Right renal cortex interstitium (tissue), 3 donors: ENCODE results near the gene SCO1. TPM values are rescaled to one million over a fixed set of nuclear protein-coding genes. Genes with fewer than 3 reads are reported as not detected.

Experiments used
- DNase-seq, 3 donors: peaks; one replicate each; pipeline ENCODE4 v3.0.0-alpha.2; 2013; ENCODE audit warnings: low read depth in 3 of 3, low spot score in 2 of 3
- polyA plus RNA-seq, 3 donors: library from polyadenylated mRNA; unstranded; fragments of 120-200 nt; gene quantifications; one replicate each; pipeline ENCODE4 v1.2.1, GENCODE V29; 2013; ENCODE audit not compliant: insufficient read length in 3 of 3

Gene SCO1
- polyA plus RNA-seq, 3 donors = 37.8 to 40.9 (median 40.0) TPM

DNA sequence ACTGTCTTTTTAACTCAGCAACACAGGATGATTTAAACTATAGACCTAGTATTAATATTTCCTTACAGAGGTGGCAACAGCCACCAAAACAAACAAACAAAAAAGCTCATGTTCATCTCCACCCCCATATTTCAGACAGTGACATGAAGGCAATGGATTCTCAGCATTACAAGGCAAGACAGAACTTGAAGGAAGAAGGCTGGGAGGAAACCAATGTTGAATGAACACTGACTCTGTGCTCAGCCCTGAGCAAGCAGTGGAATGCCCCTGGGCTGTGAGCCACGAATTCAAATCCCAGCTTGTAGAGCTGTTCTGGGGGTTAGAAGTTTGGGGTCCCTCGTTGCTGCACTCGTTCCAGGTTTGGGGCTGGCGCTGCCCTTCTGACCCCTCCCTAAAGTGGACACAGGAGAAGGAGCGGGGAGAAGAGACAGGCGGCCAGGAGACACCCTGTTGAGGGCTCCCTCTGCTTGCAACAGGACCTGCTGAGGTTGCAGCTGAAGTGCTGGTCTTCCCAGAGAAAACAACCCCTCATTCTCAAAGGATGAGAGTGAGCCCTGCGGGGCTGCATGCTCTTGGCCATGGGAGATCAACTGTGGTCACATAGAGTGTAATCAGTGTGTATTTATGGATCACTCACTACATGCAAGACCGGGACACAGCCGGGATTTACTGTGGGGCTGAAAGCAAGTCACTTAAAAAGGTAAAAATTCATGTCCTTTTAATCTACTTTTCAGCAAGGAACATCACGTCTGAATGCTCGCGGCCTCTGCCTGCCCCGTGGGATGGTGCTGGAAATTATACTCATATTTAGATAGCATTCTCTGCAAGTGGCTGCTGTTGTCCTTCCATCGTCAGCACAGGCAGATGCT, 74.5 kb downstream of the SCO1 start:
- DNase-seq = no peak

Other genes with a start within 250 kb of the SCO1 start
- under 1 TPM; 0.06 to 0.14 (median 0.07) TPM for gene MYH4, start 228.0 kb downstream of the SCO1 start, polyA plus RNA-seq
- under 1 TPM in 1 of 3 donors, not detected in 2; 0.03 TPM for gene MYH1, start 179.0 kb downstream of the SCO1 start, polyA plus RNA-seq
- gene MYH2, start 147.9 kb downstream of the SCO1 start, polyA plus RNA-seq = under 1 TPM in 1 of 3 donors, not detected in 2; 0.03 TPM
- 1 to 10 TPM; 1.6 to 3.0 (median 2.9) TPM for gene MYH3, start 40.2 kb downstream of the SCO1 start, polyA plus RNA-seq
- gene ADPRM, start 61 bp upstream of the SCO1 start, polyA plus RNA-seq = 10 to 100 TPM; 17.1 to 20.9 (median 18.1) TPM
- gene TMEM220, start 32.5 kb upstream of the SCO1 start, polyA plus RNA-seq = 10 to 100 TPM in 1 of 3 donors, 1 to 10 TPM in 2; 8.5 to 10.0 (median 8.5) TPM
- gene TMEM238L, start 106.6 kb upstream of the SCO1 start, polyA plus RNA-seq = 1 to 10 TPM in 1 of 3 donors, under 1 TPM in 2; 0.72 to 2.6 (median 0.97) TPM
- not detected for gene PIRT, start 140.6 kb upstream of the SCO1 start, polyA plus RNA-seq